Measurements from ENCODE around the gene OR9Q1. TPM values are rescaled to one million over a fixed set of nuclear protein-coding genes. Genes with fewer than 3 reads are reported as not detected.

The OR9Q1 gene
- polyA plus RNA-seq, 1 donor (not counting 4 experiments of a cell fraction or from before 2014, with no cell fraction given): not detected

GRCh38 chr11:58039589-58039988, 15.9 kb downstream of the OR9Q1 start:
- H4K20me1 ChIP-seq (ENCODE audit: control insufficient read depth, extremely low read depth, insufficient read depth, low read length): no peaks in the 10 kb centered on the region
- H3K4me2 ChIP-seq (ENCODE audit: control insufficient read depth, extremely low read depth, insufficient read depth, low read depth, low read length): no peak overlapping the region
- H2AFZ ChIP-seq (ENCODE audit: control insufficient read depth, low read length): no peak overlapping the region
- no peak for DNase-seq (ENCODE audit: low read depth, low spot score)
- H3K27ac ChIP-seq (ENCODE audit: control insufficient read depth, insufficient read depth, low read length): no peak overlapping the region
- no peak for FAIRE-seq
- no peak for TF ChIP-seq CTCF (optimal IDR thresholded peaks at IDR 0.05 in 1 of 3, IDR thresholded peaks at IDR 0.05 in 1 of 3, conservative IDR thresholded peaks at IDR 0.05 in 1 of 3; ENCODE audit: extremely low read depth in 1 of 3, insufficient read depth in 2 of 3, low read length in 3 of 3)
- TF ChIP-seq EZH2 (IDR thresholded peaks at IDR 0.05; ENCODE audit: low read length): no peak
- H3K79me2 ChIP-seq (ENCODE audit: control insufficient read depth, insufficient read depth, low read length): no peaks in the 10 kb centered on the region
- H3K4me1 ChIP-seq (ENCODE audit: control insufficient read depth, extremely low read depth, insufficient read depth, low read length): no peaks in the 10 kb centered on the region
- H3K4me3 ChIP-seq (ENCODE audit: control insufficient read depth in 2 of 3, extremely low read depth in 1 of 3, insufficient read depth in 2 of 3, low read depth in 1 of 3, low read length in 3 of 3): no peak overlapping the region
- H3K36me3 ChIP-seq (ENCODE audit: control insufficient read depth in 2 of 2, extremely low read depth in 1 of 2, insufficient read depth in 2 of 2, low read length in 2 of 2): no peaks in the 10 kb centered on the region
- dilution Hi-C loops (cut with MboI; ENCODE audit: extremely low pct_ligation_motif_present, low sequenced_read_pairs): no loop called here
- H3K9me1 ChIP-seq (ENCODE audit: control insufficient read depth, extremely low read depth, insufficient read depth, low read length): no peaks in the 10 kb centered on the region
- no peak overlapping the region for H3K9ac ChIP-seq (ENCODE audit: control insufficient read depth, extremely low read depth, insufficient read depth, low read length)
- no peaks in the 10 kb centered on the region for H3K27me3 ChIP-seq (ENCODE audit: control insufficient read depth, extremely low read depth, insufficient read depth, low read length)
- no peaks in the 10 kb centered on the region for H3K9me3 ChIP-seq (ENCODE audit: control insufficient read depth, low read depth, low read length)

- Histone ChIP-seq H3K27me3 (ENCODE audit: control insufficient read depth, extremely low read depth, insufficient read depth, low read length) (no peaks in the 10 kb centered on the region), H3K9me1 (ENCODE audit: control insufficient read depth, extremely low read depth, insufficient read depth, low read length) (no peaks in the 10 kb centered on the region), H3K9me3 (ENCODE audit: control insufficient read depth, low read depth, low read length) (no peaks in the 10 kb centered on the region), H4K20me1 (ENCODE audit: control insufficient read depth, extremely low read depth, insufficient read depth, low read length) (no peaks in the 10 kb centered on the region), H3K79me2 (ENCODE audit: control insufficient read depth, insufficient read depth, low read length) (no peaks in the 10 kb centered on the region), H2AFZ (ENCODE audit: control insufficient read depth, low read length) (no peak overlapping the region), H3K9ac (ENCODE audit: control insufficient read depth, extremely low read depth, insufficient read depth, low read length) (no peak overlapping the region), H3K4me1 (ENCODE audit: control insufficient read depth, extremely low read depth, insufficient read depth, low read length) (peaks cover 7% of the 10 kb centered on the region), H3K4me3 (ENCODE audit: control insufficient read depth in 2 of 3, extremely low read depth in 1 of 3, insufficient read depth in 2 of 3, low read depth in 1 of 3, low read length in 3 of 3) (no peak overlapping the region), H3K4me2 (ENCODE audit: control insufficient read depth, extremely low read depth, insufficient read depth, low read depth, low read length) (no peak overlapping the region), H3K27ac (ENCODE audit: control insufficient read depth, insufficient read depth, low read length) (no peak overlapping the region), H3K36me3 (ENCODE audit: control insufficient read depth in 2 of 2, extremely low read depth in 1 of 2, insufficient read depth in 2 of 2, low read length in 2 of 2) (no peaks in the 10 kb centered on the region)
- DNase-seq (ENCODE audit: low read depth, low spot score) (no peak), FAIRE-seq (no peak)
- TF ChIP-seq CTCF (optimal IDR thresholded peaks at IDR 0.05 in 1 of 3, IDR thresholded peaks at IDR 0.05 in 1 of 3, conservative IDR thresholded peaks at IDR 0.05 in 1 of 3; ENCODE audit: extremely low read depth in 1 of 3, insufficient read depth in 2 of 3, low read length in 3 of 3) (no peak), EZH2 (IDR thresholded peaks at IDR 0.05; ENCODE audit: low read length) (no peak)
- dilution Hi-C loops (cut with MboI; ENCODE audit: extremely low pct_ligation_motif_present, low sequenced_read_pairs): no loop called here
Measured at GRCh38 chr11:58043379-58043778, 19.7 kb downstream of the OR9Q1 start.

Data from keratinocyte (primary cell).